GM20431 (cell line): ENCODE data around the gene OSBPL3.

Experiments
- in situ Hi-C: fragments of 300-500 bp; cut with MseI, MboI; formaldehyde crosslinking; loops from one replicate; pipeline ENCODE4 v1.15.0; 2020; ENCODE audit warnings: low sequenced_read_pairs; ENCODE audit not compliant: unreplicated experiment

OSBPL3 gene

GRCh38 chr7:24959735-24960485 lies 20.1 kb downstream of the OSBPL3 start:
- in situ Hi-C loops, result no loop called here

DNA sequence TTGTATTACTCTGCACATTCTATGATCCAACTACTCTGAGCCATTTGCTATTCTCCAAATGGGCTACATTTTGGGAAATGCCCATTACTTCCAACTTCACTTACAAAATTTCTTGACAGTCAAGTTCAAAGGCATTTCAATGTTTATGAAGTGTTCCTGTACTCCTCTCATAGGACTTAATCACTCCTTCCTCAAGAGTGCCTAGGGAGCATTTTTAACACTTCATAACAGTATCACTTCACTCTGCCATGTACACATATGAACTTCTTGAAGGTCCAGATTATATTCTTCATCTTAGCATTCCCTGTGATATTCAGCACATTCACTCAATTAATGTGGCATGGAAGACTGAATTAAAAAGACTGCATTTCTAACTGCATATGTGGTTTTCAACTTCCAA lies 21.6 kb downstream of the OSBPL3 start:
- in situ Hi-C loops, result no loop called here

DNA sequence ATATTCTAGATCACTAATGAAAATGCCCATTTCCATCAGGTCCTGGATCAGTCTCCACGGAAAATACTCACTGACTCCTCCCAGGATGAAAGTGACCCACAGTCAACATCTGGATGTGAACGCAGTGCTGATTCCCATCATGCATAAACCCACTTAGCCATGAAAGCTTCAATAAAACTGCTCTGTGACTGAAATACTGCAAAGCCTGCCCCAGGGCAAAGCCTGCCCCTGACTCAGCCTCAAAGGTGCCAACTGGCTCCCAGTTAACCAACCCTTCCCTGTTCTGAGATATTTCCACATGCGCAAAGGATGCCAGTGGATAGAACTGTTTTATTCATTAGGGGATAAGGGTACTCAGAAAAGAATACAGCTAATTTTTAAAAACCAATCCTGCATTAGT lies 24.0 kb downstream of the OSBPL3 start:
- in situ Hi-C loops, result no loop called here

DNA sequence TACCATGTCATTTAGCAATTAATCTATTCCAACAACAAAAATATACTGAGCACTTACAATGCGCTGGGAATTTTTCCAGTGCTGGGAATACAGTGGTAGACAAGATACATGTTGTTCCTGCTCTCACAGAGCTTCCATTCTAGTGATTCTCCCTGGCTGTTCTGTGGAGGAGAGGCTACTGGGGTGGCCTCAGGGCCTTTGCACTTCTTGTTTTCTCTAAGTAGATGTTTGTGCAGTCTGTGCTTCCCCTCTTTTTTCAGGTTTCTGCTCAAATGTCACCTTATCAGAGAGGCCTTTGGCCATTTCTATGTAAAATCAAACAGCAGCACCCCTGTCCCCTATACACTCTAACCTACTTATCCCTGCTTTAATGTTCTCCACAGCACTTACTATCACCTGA lies 24.7 kb downstream of the OSBPL3 start:
- in situ Hi-C loops, result no loop called here

DNA sequence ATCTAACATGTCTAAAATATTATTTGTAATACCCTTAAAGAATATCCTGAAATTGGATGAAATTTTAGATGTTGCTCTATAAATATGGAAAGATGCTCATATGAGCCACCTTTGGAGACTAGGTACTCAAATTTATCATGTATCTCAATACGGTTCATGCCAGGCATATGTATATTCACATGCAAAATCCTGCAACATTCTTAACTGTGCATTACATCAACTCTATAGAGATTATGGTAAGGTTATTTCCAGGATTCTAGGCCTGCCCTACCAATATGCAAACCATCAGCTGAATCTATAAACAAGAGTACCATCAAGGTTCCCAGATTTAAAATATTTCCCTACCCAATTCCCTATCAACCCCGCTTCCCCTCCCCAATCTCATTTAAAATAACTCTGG lies 27.5 kb downstream of the OSBPL3 start:
- in situ Hi-C loops, result no loop called here

DNA sequence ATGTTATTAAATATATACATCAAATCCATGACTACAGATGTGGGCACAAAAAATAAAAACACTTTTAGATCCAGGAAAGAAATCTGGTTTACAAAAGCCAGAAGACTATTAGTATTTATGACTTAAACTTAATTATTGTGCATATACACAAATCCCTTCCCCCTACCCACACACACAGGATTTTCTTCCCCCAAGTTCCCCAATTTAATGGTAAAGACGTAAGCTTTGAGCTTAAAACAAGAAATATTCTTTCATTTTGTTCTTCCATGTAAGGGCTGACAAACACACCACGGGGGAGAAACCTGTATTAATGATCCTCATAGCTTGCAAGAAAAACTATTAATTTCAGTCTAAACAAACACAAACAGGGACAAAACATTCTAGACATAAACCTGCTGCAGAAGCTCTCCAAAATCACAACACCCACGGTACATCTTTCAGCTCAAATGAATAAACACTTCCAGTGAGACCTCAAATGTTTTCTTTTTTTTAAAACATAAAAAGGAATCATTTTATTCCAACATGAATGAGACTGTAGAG lies 28.5 kb downstream of the OSBPL3 start:
- in situ Hi-C loops, result no loop called here

DNA sequence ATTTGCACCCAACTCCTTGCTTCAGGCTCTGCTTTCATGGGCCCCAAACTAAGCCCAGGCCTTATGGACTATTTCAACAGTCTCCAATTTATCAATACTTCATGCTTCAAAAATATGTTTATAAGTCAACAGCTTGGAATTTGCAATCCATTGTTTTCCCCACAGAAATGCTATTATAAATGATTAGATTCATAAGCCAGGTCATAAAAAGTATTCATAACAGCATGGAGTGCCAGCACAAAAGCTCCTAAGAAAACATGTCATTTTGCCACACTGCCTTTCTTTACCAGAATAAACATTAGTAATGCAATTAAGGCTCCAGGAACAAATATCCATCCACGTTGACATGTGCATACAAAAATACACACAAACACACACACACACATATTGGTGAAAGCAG lies 30.1 kb downstream of the OSBPL3 start:
- in situ Hi-C loops, result no loop called here

- in situ Hi-C loops, result no loop called here
These were observed 31.2 kb downstream of the OSBPL3 start for GRCh38 chr7:24948739-24949138.

DNA sequence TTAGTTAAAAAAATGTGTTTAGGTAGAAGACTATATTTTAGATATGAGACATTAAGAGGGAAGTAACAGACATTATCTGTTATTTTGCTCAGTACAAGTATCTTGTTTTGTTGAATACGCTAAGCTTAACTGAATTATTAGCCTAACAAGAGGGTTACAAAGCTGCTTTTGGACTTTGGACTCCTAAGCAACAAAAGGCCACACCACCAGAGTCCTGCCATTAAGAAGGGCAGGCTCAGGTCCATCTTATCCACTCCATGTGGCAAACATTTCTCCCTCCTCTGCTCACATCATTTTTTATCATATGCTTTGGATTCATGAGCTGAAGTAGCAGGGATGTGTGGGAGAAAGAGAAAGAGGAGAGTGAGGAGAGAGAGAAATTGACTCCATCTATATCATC lies 33.5 kb downstream of the OSBPL3 start:
- in situ Hi-C loops, result no loop called here

- in situ Hi-C loops, result no loop called here
These were observed 34.1 kb downstream of the OSBPL3 start for GRCh38 chr7:24945899-24946298.

GRCh38 chr7:24943096-24943948 lies 36.7 kb downstream of the OSBPL3 start:
- in situ Hi-C loops, result no loop called here

DNA sequence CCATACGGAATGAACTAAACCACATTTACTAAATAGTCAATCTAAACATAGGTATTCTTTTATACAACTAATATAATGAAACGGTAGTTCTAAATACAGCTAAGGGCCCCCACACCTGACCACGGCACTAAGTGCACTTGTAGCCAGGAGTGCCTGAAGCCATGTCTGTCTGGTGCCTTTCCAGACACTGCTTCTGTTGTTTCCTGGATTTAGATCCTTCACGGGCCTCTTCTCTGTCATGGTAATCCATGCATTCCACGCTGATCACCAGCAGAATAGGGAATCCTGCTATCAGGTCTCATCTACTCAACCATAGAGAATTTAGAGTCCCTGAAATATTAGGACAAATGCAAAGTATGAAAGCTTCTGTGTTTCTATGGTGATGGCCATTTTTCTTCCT lies 37.8 kb downstream of the OSBPL3 start:
- in situ Hi-C loops, result no loop called here

DNA sequence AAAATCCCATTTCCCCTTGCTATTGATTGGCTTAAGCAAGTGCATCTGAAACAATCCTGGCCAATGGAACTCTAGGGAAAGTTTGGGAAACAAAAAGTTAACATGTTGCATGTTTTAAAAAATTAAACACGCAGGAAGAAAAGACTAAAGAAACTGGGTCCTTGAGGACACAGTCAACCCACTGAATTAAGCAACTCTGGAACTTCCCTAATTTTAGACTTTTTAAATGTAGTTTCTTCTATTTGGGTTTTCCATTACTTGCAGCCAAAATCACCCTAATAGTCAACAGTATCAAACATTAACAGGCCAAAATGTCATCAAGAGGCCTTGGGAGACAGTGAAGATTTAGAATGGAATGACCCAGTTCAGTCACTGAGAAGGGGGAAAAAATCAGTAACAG lies 40.6 kb downstream of the OSBPL3 start:
- in situ Hi-C loops, result no loop called here

DNA sequence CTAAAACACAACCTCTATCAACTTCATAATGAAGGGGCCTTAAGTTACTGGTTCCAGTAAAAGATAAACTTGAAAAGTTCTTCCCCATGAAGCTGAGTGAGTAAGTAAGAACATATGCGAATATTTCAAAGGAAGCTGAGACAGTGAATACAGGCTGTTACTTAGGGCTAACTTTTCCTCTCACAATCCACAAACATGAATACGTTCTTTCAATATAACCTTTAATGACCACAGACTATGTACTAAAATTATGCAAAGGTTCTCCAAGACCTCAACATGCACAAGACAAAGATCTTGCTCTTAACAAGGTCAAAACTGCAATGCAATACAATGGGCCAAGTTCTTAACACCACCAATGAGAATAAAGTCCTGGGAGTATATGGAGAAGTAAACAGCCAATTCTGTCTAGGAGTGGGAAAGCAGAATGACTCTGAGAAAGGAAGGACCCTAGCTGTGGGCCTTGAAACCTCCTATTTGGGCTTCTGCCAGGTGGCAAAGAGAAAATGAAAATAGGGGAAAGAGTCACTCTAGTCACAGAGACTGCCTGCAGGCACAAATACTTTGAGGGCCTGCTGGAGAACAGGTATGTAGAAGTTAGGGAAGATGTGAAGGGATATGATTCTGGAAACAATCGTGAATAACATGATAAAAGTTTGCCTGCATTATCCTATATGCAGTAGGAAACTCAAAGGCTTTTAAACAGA lies 43.7 kb downstream of the OSBPL3 start:
- in situ Hi-C loops, result no loop called here

DNA sequence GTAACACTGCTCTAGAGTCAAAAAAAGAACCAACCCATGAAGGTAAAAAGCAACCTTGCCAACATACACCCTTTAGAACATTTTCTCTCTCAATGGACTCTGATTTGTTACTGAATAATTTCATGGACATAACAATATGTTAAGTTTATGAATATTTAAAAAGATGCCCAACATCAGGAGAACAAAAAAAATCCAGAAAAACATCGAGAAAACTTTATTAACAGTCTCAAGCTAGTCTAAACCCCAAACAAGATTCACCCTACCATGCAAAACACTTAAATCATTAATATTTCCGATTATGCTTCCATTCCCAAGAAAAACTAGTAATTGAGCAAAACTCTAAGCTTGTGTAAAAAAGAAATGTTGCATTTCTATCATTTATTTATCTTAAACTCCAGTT lies 46.7 kb downstream of the OSBPL3 start:
- in situ Hi-C loops, result no loop called here

DNA sequence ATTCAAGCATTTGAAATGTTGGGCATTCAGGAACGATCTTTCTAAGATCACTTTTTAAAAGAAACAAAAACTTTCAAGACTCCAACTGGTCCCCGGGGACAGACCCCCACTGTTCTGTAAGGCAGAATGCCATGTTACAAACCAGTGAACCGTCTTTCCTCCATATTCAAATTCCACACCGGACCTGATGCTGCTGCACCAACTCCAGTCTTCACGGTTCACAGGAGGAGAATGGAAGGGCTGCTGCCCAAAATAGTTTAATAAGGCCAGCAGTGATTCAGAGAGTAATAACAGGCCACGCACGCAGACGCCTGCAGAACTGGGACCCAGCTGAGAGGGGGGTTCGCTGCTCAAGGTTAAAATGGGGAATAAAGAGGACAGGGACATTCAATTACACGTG lies 47.2 kb downstream of the OSBPL3 start:
- in situ Hi-C loops, result no loop called here

- in situ Hi-C loops, result no loop called here
These were observed 47.6 kb downstream of the OSBPL3 start for GRCh38 chr7:24932389-24932788.

DNA sequence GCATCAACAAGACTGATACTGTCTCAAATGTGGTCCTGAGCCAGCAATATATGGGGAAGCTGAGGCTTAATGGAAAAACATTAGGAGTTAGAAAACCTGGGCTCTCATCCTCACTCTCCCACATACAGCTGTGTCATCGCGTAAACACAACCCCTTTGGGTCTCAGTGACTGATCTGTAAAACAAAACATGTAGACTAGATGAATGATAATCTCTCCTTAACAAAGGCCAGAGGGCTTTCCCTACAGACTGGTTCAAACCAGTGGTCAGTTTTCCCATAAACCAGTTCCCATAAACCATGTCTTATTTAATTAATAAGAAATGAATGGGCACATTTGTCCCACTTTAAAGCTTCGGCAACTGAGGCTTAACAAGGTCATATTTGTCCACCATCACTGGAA lies 48.1 kb downstream of the OSBPL3 start:
- in situ Hi-C loops, result no loop called here

DNA sequence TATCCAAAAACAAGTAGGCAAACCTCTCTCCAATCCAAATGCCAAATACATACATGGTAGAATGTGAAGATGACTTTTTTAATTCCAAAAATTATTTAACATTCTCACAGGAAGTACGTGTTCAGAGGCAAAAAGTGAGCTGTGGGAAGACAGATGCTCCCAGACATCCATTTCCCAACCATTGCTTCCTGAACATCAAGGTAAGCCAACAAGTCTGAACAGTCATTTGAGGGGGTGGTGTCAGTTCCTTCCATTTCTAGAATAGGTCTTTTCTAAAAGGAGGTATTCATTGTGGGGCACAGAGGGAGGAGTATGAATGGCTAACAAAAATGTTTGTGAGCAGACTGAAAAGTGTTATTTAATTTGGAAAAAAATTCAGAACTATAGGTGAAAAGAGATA lies 49.1 kb downstream of the OSBPL3 start:
- in situ Hi-C loops, result no loop called here

- in situ Hi-C loops, result no loop called here
These were observed 53.1 kb downstream of the OSBPL3 start for GRCh38 chr7:24926623-24927524.
